Measurements from ENCODE around the gene ADAMTS7.

- TF ChIP-seq, protein P1, sequence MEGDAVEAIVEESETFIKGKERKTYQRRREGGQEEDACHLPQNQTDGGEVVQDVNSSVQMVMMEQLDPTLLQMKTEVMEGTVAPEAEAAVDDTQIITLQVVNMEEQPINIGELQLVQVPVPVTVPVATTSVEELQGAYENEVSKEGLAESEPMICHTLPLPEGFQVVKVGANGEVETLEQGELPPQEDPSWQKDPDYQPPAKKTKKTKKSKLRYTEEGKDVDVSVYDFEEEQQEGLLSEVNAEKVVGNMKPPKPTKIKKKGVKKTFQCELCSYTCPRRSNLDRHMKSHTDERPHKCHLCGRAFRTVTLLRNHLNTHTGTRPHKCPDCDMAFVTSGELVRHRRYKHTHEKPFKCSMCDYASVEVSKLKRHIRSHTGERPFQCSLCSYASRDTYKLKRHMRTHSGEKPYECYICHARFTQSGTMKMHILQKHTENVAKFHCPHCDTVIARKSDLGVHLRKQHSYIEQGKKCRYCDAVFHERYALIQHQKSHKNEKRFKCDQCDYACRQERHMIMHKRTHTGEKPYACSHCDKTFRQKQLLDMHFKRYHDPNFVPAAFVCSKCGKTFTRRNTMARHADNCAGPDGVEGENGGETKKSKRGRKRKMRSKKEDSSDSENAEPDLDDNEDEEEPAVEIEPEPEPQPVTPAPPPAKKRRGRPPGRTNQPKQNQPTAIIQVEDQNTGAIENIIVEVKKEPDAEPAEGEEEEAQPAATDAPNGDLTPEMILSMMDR (IDR thresholded peaks at IDR 0.05 in 4 of 5, conservative IDR thresholded peaks at IDR 0.05 in 1 of 5), result no peak
- no peak for TF ChIP-seq POLR2A (IDR thresholded peaks at IDR 0.05)
Observed at GRCh38 chr15:78804391-78804792, 6.9 kb downstream of the ADAMTS7 start.
